Smooth muscle cell (in vitro differentiated cells): Measurements from ENCODE around the gene MAPK12. TPM values are rescaled to one million over a fixed set of nuclear protein-coding genes. Genes with fewer than 3 reads are reported as not detected.

ENCODE experiments used
- DNase-seq: peaks from one replicate; lab custom pipeline; 2025; ENCODE audit not compliant: unreplicated experiment; lab: John Stamatoyannopoulos, UW
- H2AFZ ChIP-seq: fragments of 200-600 bp; sonication (generic); 2 replicates; pipeline ENCODE4 v1.6.0; 2016; ENCODE audit warnings: antibody characterized with exemption, low read depth, mild to moderate bottlenecking
- H3F3A ChIP-seq: fragments of 200-600 bp; sonication (generic); 2 replicates; pipeline ENCODE4 v1.6.0; 2017; ENCODE audit warnings: antibody characterized with exemption, low read depth
- H3K27ac ChIP-seq: fragments of 200-600 bp; sonication (generic); 2 replicates; pipeline ENCODE4 v1.5.1; 2016; ENCODE audit warnings: low read depth, mild to moderate bottlenecking
- H3K27me3 ChIP-seq: fragments of 200-600 bp; sonication (generic); 2 replicates; pipeline ENCODE4 v1.6.1; 2016; ENCODE audit warnings: low read depth, mild to moderate bottlenecking
- H3K36me3 ChIP-seq: fragments of 200-600 bp; sonication (generic); 2 replicates; pipeline ENCODE4 v1.5.1; 2016; ENCODE audit warnings: low read depth
- H3K4me1 ChIP-seq: fragments of 200-600 bp; sonication (generic); 2 replicates; pipeline ENCODE4 v1.5.1; 2016; ENCODE audit warnings: low read depth
- H3K4me2 ChIP-seq: fragments of 200-600 bp; sonication (generic); 2 replicates; pipeline ENCODE4 v1.6.0; 2016; ENCODE audit warnings: mild to moderate bottlenecking
- H3K4me3 ChIP-seq: fragments of 200-600 bp; sonication (generic); 2 replicates; pipeline ENCODE4 v1.5.1; 2016; ENCODE audit warnings: mild to moderate bottlenecking
- H3K79me2 ChIP-seq: fragments of 200-600 bp; sonication (generic); 2 replicates; pipeline ENCODE4 v1.6.0; 2016; ENCODE audit warnings: low read depth, mild to moderate bottlenecking
- H3K9ac ChIP-seq: fragments of 200-600 bp; sonication (generic); 2 replicates; pipeline ENCODE4 v1.6.0; 2016; ENCODE audit warnings: low read depth
- H3K9me3 ChIP-seq: fragments of 200-600 bp; sonication (generic); replicated peaks from 2 replicates; pipeline ENCODE4 v1.5.1; 2016; ENCODE audit warnings: low read depth
- H4K20me1 ChIP-seq: fragments of 200-600 bp; sonication (generic); 2 replicates; pipeline ENCODE4 v1.6.0; 2016; ENCODE audit warnings: low read depth
- WGBS: methylation state at CpG from one replicate; pipeline ENCODE4 v1.1.7; 2016; ENCODE audit warnings: low lambda C conversion rate; 5-methylcytosine and 5-hydroxymethylcytosine counted together
- polyA plus RNA-seq: library from polyadenylated mRNA; unstranded; fragments of >200 nt; fragmentation: Nextera tagmentation; extraction: Ambion mirVana; gene quantifications from 2 replicates; pipeline ENCODE4 v1.2.1, GENCODE V29; 2016
- total RNA-seq: library from RNA; depleted of rRNA; stranded (reverse); fragments of >200 nt; gene quantifications from 2 replicates; pipeline ENCODE4 v1.2.3, GENCODE V29; 2014
- TF ChIP-seq, protein P1 (sequence below): fragments of 200-600 bp; sonication (generic); IDR thresholded peaks from 2 replicates; pipeline ENCODE4 v1.5.1; 2017; ENCODE audit warnings: borderline replicate concordance, mild to moderate bottlenecking, antibody characterized with exemption; ENCODE audit not compliant: insufficient read depth, poor library complexity, severe bottlenecking

MAPK12 gene
- total and polyA plus RNA-seq, 2 experiments from 2014 or later, result 14.9 to 26.2 TPM

GRCh38 chr22:50244420-50245213 lies 16.9 kb downstream of the MAPK12 start, which contains the start of gene TUBGCP6:
Gene TUBGCP6 (minus strand): TSS chr22:50245023. CDS start chr22:50244459, 564 bp downstream.
- Histone ChIP-seq H3K9me3 (no peaks in the 10 kb centered on the region), H3K27ac (peak within 1 kb of the TSS; percentile 95), H3K36me3 (no peaks in the 10 kb centered on the region), H3K4me3 (peak within 1 kb of the TSS; percentile 90), H3K27me3 (no peaks in the 10 kb centered on the region), H3F3A (no peaks in the 10 kb centered on the region), H3K9ac (peak within 1 kb of the TSS; percentile 96), H4K20me1 (peaks cover 42% of the 10 kb centered on the region), H3K4me1 (peaks cover 12% of the 10 kb centered on the region), H2AFZ (peak within 1 kb of the TSS; percentile 79), H3K79me2 (peaks cover 51% of the 10 kb centered on the region), H3K4me2 (peak within 1 kb of the TSS; percentile 92)
- WGBS, result 1% methylated on average over 76 of the region's 76 CpGs
- peak; percentile 69 for DNase-seq
- TF ChIP-seq, protein P1, sequence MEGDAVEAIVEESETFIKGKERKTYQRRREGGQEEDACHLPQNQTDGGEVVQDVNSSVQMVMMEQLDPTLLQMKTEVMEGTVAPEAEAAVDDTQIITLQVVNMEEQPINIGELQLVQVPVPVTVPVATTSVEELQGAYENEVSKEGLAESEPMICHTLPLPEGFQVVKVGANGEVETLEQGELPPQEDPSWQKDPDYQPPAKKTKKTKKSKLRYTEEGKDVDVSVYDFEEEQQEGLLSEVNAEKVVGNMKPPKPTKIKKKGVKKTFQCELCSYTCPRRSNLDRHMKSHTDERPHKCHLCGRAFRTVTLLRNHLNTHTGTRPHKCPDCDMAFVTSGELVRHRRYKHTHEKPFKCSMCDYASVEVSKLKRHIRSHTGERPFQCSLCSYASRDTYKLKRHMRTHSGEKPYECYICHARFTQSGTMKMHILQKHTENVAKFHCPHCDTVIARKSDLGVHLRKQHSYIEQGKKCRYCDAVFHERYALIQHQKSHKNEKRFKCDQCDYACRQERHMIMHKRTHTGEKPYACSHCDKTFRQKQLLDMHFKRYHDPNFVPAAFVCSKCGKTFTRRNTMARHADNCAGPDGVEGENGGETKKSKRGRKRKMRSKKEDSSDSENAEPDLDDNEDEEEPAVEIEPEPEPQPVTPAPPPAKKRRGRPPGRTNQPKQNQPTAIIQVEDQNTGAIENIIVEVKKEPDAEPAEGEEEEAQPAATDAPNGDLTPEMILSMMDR, result peak; percentile 9

- WGBS, result 54% methylated on average over 27 of the region's 27 CpGs
- Histone ChIP-seq H3K9ac (peak overlapping the region; percentile 96), H4K20me1 (peaks cover 44% of the 10 kb centered on the region), H3K27ac (peak overlapping the region; percentile 95), H3K4me2 (peak overlapping the region; percentile 92), H3F3A (no peaks in the 10 kb centered on the region), H2AFZ (no peak overlapping the region), H3K27me3 (no peaks in the 10 kb centered on the region), H3K79me2 (peaks cover 52% of the 10 kb centered on the region), H3K4me1 (peaks cover 12% of the 10 kb centered on the region), H3K4me3 (peak overlapping the region; percentile 90), H3K9me3 (no peaks in the 10 kb centered on the region), H3K36me3 (no peaks in the 10 kb centered on the region)
- TF ChIP-seq, protein P1, result no peak
- DNase-seq, result no peak
These were observed 17.6 kb downstream of the MAPK12 start for GRCh38 chr22:50243685-50244419.

GRCh38 chr22:50242406-50242949 lies 19.0 kb downstream of the MAPK12 start:
- H3K9me3 ChIP-seq, result no peaks in the 10 kb centered on the region
- TF ChIP-seq, protein P1, result no peak
- WGBS, result 88% methylated on average over 14 of the region's 14 CpGs
- H3F3A ChIP-seq, result no peaks in the 10 kb centered on the region
- no peak overlapping the region for H2AFZ ChIP-seq
- DNase-seq, result no peak
- H3K9ac ChIP-seq, result no peak overlapping the region
- H3K27me3 ChIP-seq, result no peaks in the 10 kb centered on the region
- peak overlapping the region; percentile 90 for H3K4me3 ChIP-seq
- peaks cover 54% of the 10 kb centered on the region for H4K20me1 ChIP-seq
- peaks cover 52% of the 10 kb centered on the region for H3K79me2 ChIP-seq
- peak overlapping the region; percentile 92 for H3K4me2 ChIP-seq
- peaks cover 12% of the 10 kb centered on the region for H3K4me1 ChIP-seq
- no peaks in the 10 kb centered on the region for H3K36me3 ChIP-seq
- H3K27ac ChIP-seq, result no peak overlapping the region
